Measurements from ENCODE around the gene VIPR1.

GRCh38 chr3:42498791-42499477 lies 3.5 kb upstream of the VIPR1 start:
- TF ChIP-seq EZH2 (IDR thresholded peaks at IDR 0.05; ENCODE audit: insufficient read depth, poor library complexity, severe bottlenecking) (no peak), EZH2phosphoT487 (IDR thresholded peaks at IDR 0.05; ENCODE audit: insufficient read depth, low read depth) (no peak)

All from GM23248 (cell line).